NB4 (cell line): ENCODE data around the gene DCP1B.

Experiments
- CTCF ChIP-seq: IDR thresholded peaks from one replicate; pipeline ENCODE4 v1.5.1; 2012; ENCODE audit warnings: low read depth, low read length
- POLR2A ChIP-seq: IDR thresholded peaks from 2 replicates; pipeline ENCODE4 v1.6.1; 2011; ENCODE audit warnings: mild to moderate bottlenecking; ENCODE audit not compliant: insufficient read length; ENCODE audit errors: extremely low read depth
- TF ChIP-seq, protein P1 (sequence below): IDR thresholded peaks from 2 replicates; pipeline ENCODE4 v1.6.1; 2011; ENCODE audit warnings: low read depth, low read length

- no peak for TF ChIP-seq CTCF
- no peak for TF ChIP-seq POLR2A
- TF ChIP-seq, protein P1, sequence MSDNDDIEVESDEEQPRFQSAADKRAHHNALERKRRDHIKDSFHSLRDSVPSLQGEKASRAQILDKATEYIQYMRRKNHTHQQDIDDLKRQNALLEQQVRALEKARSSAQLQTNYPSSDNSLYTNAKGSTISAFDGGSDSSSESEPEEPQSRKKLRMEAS, result no peak
Observed at GRCh38 chr12:1919763-1920162, 84.5 kb downstream of the DCP1B start.
